ENCODE measurements around the gene ZNF431.

The ZNF431 gene

DNA sequence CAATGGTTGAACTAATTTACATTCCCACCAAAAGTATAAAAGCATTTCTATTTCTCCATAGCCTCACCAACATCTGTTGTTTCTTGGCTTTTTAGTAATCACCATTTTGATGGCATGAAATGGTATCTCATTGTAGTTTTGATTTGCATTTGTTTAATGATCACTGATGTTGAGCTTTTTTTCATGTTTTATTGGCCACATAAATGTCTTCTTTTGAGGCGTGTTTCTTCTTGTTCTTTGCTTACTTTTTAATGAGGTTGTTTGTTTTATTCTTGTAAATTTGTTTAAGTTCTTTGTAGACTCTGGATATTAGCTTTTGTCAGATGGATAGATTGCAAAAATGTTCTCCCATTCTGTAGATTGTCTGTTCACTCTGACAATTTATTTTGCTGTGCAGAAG, 31.7 kb upstream of the ZNF431 start:
- in situ Hi-C loops (cut with MboI; ENCODE audit: low pct_unique_long_range_greater_than_20kb, low sequenced_read_pairs, unreplicated experiment) = no loop called here

DNA sequence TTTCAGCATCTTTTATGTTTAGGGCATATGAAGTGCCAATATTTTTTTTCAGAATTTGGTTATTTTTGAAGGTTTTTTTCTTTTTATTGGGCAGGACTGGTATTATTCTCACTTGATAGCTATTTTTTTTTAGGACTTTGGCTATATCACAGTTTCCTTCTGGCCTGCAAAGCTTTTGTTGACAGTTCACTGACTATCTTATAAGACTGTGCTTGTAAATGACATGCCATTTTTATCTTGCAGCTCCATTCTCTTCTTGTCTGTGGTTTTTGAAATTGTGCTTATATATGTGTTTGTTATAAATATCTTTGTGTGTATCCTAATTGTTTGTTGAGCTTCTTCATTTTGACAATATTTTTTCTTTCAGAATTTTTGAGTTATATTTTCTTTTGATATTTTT, 26.4 kb upstream of the ZNF431 start:
- in situ Hi-C loops (cut with MboI; ENCODE audit: low pct_unique_long_range_greater_than_20kb, low sequenced_read_pairs, unreplicated experiment) = no loop called here
- TF ChIP-seq, protein P1, sequence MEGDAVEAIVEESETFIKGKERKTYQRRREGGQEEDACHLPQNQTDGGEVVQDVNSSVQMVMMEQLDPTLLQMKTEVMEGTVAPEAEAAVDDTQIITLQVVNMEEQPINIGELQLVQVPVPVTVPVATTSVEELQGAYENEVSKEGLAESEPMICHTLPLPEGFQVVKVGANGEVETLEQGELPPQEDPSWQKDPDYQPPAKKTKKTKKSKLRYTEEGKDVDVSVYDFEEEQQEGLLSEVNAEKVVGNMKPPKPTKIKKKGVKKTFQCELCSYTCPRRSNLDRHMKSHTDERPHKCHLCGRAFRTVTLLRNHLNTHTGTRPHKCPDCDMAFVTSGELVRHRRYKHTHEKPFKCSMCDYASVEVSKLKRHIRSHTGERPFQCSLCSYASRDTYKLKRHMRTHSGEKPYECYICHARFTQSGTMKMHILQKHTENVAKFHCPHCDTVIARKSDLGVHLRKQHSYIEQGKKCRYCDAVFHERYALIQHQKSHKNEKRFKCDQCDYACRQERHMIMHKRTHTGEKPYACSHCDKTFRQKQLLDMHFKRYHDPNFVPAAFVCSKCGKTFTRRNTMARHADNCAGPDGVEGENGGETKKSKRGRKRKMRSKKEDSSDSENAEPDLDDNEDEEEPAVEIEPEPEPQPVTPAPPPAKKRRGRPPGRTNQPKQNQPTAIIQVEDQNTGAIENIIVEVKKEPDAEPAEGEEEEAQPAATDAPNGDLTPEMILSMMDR (IDR thresholded peaks at IDR 0.05; ENCODE audit: extremely low read depth, insufficient read depth, missing control alignments) = no peak
- DNase-seq (ENCODE audit: low spot score) = no peak

More for the DNA sequence above, 31.7 kb upstream of the ZNF431 start:
- TF ChIP-seq, protein P1 (IDR thresholded peaks at IDR 0.05; ENCODE audit: extremely low read depth, insufficient read depth, missing control alignments) = no peak
- no peak for DNase-seq (ENCODE audit: low spot score)

DNA sequence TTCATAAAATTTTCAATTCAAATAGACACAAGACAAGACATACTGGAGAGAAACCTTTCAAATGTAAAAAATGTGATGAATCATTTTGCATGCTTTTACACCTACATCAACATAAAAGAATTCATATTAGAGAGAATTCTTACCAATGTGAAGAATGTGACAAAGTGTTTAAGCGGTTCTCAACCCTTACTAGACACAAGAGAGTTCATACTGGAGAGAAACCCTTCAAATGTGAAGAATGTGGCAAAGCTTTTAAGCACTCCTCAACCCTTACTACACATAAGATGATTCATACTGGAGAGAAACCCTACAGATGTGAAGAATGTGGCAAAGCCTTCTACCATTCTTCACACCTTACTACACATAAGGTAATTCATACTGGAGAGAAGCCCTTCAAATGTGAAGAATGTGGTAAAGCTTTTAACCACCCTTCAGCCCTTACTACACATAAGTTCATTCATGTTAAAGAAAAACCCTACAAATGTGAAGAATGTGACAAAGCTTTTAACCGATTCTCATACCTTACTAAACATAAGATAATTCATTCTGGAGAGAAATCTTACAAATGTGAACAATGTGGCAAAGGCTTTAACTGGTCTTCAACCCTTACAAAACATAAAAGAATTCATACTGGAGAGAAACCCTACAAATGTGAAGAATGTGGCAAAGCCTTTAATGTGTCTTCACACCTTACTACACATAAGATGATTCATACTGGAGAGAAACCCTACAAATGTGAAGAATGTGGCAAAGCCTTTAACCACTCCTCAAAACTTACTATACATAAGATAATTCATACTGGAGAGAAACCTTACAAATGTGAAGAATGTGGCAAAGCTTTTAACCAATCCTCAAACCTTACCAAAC, 24.6 kb upstream of the ZNF431 start:
- in situ Hi-C loops (cut with MboI; ENCODE audit: low pct_unique_long_range_greater_than_20kb, low sequenced_read_pairs, unreplicated experiment) = no loop called here
- TF ChIP-seq, protein P1 (IDR thresholded peaks at IDR 0.05; ENCODE audit: extremely low read depth, insufficient read depth, missing control alignments) = no peak
- no peak for DNase-seq (ENCODE audit: low spot score)

DNA sequence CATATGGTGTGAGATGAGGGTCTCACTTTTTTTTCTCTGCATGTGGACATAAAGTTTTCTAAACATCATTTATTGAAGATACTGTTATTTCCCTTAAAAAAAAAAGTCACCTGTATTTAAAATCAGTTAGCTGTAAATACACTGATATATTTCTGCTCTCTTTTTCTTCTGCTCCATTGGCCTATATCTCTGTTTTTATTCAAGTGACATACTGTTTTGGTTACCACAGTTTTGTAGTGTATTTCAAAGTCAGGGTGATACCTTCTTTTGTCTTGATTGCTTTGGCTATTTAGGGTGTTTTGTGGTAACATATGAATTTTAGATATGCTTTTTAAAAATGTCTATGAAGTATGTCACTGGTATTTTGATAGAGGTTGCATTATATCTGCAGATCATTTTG, 15.8 kb upstream of the ZNF431 start:
- TF ChIP-seq, protein P1 (IDR thresholded peaks at IDR 0.05; ENCODE audit: extremely low read depth, insufficient read depth, missing control alignments) = no peak
- in situ Hi-C loops (cut with MboI; ENCODE audit: low pct_unique_long_range_greater_than_20kb, low sequenced_read_pairs, unreplicated experiment) = no loop called here
- no peak for DNase-seq (ENCODE audit: low spot score)

DNA sequence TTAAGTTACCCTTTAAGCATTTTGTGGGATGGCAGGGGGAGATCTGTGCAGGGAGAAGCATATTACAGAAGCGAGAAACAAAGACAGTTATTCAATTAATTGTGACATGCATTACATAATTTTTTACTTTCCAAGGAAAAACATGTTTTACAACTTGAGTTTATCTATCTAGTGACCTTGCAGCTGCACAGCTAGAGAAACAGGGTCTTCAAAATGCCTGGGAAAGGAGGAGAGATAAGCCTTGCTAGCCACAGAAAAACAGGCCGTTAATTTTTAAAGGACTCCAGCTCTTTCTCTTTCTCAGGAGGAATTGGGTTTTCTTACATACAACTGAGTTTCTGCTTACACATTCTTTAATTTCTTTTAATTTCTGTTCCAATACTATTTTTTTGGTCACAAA, 14.8 kb upstream of the ZNF431 start:
- in situ Hi-C loops (cut with MboI; ENCODE audit: low pct_unique_long_range_greater_than_20kb, low sequenced_read_pairs, unreplicated experiment) = no loop called here
- TF ChIP-seq, protein P1 (IDR thresholded peaks at IDR 0.05; ENCODE audit: extremely low read depth, insufficient read depth, missing control alignments) = no peak
- no peak for DNase-seq (ENCODE audit: low spot score)

DNA sequence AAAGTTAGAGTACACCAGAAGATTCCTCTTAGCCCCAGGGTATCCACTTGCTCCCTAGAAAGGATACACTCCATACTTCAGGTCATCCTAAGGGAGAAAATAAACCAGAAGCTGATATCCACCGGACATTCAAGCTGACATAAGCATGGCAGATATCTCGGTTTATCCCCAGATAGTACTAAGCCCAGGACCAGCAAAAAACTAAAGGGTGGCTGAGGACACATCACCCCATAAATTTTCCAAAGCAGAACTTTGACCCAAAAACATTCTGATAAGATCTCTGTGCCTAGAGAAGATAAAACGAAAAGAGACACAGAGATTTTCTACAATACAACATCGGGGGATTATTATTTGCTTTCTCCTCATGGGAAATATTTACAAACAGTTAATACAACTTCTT, 13.9 kb upstream of the ZNF431 start:
- DNase-seq (ENCODE audit: low spot score) = no peak
- TF ChIP-seq, protein P1 (IDR thresholded peaks at IDR 0.05; ENCODE audit: extremely low read depth, insufficient read depth, missing control alignments) = no peak
- in situ Hi-C loops (cut with MboI; ENCODE audit: low pct_unique_long_range_greater_than_20kb, low sequenced_read_pairs, unreplicated experiment) = no loop called here
